Activated CD4-positive, alpha-beta T cell treated with anti-CD3 and anti-CD28 coated beads for 4 hours (primary cell): ENCODE data around the gene CTLA4.

Experiments
- DNase-seq, 2 donors: peaks; one replicate each; pipeline ENCODE4 v3.0.0-alpha.2; 2020

The CTLA4 gene

DNA sequence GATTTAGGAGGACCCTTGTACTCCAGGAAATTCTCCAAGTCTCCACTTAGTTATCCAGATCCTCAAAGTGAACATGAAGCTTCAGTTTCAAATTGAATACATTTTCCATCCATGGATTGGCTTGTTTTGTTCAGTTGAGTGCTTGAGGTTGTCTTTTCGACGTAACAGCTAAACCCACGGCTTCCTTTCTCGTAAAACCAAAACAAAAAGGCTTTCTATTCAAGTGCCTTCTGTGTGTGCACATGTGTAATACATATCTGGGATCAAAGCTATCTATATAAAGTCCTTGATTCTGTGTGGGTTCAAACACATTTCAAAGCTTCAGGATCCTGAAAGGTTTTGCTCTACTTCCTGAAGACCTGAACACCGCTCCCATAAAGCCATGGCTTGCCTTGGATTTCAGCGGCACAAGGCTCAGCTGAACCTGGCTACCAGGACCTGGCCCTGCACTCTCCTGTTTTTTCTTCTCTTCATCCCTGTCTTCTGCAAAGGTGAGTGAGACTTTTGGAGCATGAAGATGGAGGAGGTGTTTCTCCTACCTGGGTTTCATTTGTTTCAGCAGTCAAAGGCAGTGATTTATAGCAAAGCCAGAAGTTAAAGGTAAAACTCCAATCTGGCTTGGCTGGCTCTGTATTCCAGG is at the start of gene CTLA4:
Gene CTLA4, plus strand, starts transcription at position 211 of the 640 bp plus-strand sequence. Its CDS starts 172 bp downstream, at position 383.
- peak in 1 of 2 donors; percentile 34 for DNase-seq

DNA sequence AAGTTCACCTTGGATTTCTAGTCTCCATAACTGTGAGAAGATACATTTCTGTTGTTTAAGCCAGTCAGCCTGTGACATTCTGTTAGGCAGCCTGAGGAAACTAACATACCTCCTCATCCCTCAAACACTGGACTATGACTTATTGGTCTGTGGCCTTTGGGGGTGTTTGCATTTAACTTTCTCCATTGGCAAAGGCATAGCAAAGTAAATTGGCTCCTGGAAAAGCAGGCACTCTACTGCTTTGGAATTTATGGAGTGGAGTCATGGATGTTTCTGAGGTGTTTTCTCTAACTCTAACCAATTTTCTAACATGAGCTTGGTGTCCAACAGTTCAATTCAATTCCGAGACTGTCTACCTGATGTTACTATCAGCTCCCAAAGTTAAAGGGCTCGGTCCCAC is 48.9 kb upstream of the CTLA4 start:
- no peak for DNase-seq

DNA sequence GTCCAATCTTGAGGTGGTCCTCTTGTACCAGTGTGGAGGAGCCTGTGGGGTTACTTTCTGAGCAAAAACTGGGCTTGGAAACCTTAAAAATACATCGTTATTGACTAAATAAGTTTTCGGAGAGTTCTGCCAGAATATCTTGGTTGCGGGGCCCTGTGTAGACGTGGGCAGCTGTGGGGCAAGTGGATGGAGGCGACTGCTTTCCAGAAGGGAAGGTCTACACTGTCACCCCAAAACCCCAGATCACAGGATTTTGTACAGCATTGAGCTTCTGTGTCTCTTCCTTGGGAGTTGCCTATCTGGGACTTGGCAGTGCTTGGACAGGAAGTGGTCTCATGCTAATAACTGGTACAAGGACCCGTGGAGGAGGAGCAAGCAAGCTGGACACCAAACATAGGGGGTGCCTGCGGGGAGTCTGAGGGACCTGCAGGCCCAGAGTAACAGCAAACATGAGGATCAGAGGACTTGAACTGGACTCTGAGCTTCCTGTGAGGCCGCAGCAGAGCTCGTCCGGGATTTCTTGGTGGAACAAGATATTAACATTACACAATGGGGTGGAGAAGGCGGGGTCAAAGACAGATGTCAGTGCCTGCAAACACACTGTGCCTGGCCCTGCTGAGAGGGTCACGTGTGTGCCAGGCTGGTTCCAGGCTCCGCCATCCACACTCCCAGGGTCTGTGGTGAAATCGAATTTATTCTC is 48.0 kb upstream of the CTLA4 start:
- no peak for DNase-seq

DNA sequence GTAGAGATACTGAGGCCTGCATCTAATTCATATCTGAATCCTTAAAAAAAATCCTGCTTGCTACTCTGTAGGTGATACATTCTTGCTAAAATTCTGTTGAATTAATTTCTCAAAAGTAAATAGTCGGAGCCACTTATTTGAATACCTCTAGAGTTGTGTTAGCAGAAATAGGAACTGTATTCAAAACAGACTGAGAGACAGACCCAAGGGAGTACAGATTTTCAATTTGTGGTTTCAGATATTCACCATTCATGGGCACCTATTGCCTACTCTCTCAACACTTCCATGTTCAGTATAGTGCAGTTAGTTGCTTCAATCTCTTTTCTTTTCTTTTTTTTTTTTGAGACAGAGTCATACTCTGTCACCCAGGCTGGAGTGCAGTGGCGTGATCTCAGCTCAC is 46.6 kb upstream of the CTLA4 start:
- no peak for DNase-seq

DNA sequence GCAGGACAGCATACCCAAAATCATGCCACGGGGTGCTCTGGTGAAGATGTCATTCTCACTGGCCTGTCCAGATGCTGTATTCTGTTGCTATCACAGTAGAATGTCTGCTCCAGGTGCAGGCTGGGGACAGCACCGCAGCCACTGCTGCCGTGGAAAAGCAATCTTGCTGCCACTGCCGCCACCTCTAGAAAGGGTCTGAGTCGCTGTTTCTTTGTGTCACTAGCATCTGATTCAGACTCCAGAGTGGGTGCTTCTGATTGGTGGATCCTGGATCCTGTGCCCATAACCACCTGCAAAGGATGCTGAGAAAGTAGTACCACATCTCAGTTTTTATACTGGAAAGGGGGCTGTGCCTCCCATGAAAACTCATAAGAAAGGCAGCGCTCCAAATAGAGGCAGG is 45.3 kb upstream of the CTLA4 start:
- no peak for DNase-seq

DNA sequence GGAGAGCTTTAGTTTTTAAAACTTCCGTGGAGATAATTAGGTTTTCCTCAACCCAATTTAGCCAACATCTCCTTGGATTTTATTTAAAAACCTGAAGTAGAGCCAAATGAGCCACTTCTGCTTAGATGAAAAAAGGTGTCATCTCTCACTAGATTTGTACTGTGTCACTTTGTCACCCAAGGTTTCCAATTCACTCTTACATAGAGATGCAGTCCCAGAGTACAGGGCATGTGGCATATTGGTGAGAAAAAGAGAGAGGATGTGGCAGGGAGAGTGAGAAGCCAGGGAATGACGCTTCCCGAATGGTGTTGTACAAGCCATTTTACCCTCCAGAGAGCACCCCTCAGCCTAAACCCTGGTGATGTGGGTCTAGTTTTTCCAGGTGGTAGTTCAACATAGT is 44.4 kb upstream of the CTLA4 start:
- DNase-seq: no peak

DNA sequence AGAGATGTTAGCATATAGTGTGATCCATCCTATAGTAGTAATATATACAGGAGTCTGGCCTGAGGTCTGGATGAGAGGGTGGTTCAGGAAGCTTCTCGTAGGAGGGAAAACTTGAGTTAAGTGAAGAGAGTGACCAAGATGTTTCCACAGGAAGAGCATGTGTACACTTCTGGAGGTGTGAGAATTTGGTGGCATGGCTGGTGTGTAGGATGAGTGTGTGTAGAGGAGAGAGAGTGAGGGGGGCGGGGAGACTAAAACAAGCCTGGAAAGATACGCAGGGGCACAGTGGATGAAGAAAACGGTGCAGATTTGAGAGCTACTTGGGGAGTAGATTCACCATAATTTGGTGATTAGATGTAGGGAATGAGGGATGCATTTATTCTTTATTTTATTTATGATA is 43.5 kb upstream of the CTLA4 start:
- DNase-seq: no peak

DNA sequence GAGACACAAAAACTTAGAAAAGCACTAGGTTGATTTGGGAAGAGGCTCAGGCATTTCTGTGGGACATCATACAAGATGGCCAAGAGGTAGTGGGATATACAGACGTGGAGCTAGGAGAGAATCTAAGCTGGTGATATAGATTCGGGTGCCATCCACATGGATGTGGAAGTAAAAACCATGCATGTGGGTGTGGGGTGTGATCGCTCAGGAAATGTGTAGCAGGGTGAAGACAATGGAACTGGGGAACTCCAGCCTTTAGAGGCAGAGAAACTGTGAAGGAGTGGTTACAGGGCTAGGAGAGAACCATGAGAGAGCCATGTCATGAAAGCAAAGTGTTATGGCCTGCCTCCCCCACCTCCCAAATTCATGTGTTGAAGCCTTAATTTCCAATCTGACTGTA is 43.0 kb upstream of the CTLA4 start:
- DNase-seq: no peak

DNA sequence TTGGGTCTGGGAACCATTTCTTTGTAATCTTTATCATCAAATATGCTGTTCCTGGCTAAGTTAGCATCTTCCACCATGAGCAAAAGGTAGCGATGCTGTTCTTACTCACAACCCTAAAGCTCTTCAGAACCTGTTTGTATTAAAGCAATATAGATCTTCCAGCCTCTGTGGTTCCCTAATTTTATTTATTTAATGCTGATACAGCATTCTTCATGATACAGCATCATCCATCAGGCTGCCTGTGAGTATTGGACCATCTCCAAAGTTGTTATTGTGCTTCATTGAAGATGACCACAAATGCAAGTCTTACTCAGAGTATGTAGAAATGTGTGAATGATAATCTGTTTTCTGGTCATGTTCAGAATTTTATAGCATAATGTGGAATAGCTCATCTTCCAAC is 40.9 kb upstream of the CTLA4 start:
- no peak for DNase-seq

DNA sequence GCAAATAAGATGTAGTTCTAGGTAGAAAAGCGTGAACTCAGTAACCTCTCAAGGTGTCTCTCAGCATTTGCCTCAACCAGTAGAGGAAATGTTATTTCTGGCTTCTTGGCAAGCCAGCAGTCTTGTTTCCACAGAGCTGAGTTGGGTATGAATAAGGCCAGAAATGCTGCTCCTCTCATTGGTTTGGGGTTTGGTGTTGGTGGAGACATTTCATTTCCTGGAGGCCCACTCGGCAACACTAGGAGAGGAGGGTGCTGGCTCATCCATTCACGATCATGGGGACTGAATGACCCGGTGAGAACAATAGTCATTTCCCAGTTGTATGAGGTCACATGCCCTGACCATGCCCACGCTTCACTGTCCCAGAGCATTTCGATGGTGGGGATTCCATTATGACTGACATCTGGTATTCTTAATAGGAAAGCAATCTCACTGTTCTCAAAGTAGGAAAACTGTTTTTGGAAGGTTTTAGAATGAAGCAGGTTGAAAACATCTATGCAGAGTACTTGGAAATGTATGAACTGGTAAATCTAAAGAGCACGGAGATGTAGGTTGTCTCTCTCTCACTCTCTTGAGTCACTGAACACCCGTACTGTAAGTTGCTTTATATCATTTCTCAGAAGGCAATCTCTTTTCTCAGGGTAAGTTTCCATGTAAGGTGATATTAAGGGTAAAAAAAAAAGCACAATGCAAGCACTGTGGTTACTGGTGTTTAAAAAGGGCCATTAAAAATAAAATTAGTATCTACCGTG is 37.1 kb upstream of the CTLA4 start:
- DNase-seq: peak; percentile 11 to 16

DNA sequence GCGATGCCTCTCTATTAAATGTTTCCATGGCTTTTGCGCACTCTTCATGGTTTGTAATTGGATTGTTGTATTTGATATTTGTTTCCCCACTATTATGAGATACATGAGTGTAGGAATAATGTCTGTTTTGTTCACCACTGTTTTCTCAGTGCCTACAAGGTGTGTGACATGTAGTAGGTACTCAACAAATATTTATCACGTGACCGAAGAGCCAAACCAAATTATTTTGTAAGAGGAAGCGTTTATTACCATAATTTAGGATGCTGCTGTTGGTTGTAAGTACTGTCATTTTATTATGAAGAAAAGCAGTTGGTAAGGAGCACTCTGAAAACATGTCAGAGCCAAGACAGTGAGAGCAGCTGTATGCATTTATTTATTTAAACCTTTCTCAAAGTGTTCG is 32.2 kb upstream of the CTLA4 start:
- no peak for DNase-seq

DNA sequence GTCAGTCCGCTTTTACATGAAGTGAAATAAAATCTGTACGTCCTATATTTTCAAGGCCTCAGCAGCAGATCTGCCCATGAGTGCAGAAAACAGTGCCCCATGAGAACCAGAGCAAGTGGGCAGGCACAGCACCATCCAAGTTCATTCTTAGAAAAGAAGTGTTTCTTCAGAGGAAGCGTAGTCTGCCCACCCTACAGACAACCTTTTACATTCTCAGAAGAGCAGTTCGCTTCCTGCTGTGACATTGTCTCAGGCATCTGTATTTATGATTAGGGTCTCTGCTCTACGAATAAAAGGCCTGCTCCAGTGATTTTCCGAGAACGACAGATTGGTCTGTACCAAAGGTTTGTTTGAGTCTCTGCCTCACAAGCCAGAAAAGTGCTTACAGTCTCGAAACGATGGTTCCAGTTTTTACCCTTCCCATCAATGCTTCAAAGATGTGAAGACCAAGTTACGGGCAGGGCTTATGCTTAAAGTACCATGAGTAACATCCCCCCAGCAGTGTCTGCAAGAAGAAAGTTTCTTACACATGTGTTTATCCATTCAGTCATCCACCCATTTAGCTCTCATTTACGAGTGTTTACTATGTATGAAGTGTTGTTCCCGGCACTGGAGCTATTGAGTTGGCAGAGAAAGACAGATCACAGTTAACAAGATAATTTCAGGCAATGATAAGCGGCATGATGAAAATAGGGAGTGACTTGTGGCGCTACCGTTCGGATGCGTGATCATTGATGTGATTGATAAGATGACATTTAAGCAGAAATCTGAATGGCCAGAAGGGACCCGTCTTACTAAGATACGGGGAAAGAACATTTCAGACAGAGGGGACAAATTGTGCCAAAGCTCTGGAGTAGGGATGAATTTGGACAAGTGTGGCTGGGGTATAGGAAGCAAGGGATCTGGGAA is 31.4 kb upstream of the CTLA4 start:
- DNase-seq: no peak

DNA sequence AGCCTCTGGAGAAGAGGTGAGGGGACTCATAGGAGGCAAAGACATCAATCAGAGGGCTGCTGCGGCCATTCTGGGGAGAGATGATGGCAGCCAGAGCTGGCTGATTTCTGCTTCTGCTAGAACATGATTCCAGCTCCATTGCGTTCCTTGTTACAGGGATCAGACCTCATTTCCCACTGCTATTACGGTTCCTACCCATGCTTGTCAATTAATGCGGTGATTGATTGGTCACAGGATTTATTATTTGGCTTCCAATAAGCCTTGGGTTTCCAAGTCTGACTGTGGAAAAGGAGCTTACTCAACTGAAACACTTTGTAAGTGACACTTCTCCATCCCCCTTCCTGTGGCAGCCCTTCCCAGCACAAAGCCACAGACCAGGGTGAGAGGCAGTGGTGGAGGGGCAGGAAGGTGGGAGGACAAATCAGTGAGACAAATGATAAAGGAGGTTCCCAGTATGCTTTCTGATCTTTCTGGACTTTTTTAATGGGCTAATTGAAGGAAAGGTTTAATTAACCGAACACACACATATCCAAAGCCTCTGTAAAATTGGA is 26.8 kb upstream of the CTLA4 start:
- DNase-seq: no peak

DNA sequence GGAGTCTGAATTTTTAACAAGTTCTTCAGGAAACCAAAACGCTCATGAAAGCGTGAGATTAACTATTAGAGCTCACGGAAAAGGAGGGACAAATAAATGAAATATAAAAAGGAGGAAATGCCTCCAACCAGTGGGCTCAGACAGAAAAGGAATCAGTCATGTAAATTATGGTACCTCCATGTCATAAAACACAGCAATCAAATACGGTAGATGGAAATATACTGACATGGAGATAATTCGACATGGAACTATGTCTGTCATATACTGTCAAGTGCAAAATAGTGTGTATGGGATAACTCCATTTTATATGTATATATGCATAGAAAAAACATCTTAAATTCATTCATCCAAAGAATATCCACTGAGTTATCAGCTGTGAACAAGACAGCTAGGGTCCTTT is 25.9 kb upstream of the CTLA4 start:
- DNase-seq: no peak

DNA sequence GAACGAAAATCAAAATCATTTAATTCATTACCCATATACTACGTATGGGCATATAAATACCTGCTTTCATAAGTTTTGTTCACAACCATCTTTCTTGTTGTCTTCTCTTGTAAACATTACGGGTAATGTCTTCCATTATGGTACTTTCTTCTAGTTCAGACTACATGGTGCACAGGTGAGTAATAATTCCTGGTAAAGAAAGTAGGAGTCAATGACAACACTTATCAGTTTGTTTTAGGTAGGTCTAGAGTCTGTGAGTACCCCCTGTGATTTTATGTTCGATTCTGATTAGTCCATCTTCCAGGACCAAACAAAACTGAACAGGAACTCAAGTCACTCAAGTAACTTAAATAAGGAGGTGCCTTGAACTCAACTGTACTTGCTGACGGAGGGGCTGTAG is 25.2 kb upstream of the CTLA4 start:
- no peak for DNase-seq

DNA sequence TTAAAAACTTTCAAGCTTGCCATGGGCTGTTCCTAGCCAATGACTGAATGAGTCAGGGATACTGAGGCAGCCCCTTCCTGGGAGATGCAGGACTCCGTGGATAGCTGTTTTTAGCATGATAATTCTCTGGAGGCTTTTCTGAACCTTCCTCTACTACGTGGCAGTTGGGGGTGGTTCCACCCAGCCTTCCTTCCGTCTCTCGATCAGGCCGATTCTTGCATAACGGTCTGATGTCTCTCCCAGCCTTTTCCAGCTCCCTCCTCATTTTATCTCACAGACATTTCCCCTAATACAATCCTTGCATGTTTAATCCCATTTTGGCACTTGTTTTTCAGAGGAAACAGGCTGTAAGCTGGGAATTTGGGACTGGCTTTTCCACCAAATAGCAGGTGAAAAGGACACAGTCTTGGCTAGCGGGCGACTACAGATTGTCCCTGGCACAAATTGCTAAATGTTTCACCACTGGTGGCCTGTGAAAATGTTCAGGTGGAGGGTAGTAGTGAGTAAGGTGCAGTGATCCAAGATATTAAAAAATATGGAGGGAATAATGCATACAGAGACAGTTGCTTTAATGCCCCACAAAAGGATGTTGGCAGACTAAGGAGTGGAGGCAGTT is 21.0 kb upstream of the CTLA4 start:
- no peak for DNase-seq

DNA sequence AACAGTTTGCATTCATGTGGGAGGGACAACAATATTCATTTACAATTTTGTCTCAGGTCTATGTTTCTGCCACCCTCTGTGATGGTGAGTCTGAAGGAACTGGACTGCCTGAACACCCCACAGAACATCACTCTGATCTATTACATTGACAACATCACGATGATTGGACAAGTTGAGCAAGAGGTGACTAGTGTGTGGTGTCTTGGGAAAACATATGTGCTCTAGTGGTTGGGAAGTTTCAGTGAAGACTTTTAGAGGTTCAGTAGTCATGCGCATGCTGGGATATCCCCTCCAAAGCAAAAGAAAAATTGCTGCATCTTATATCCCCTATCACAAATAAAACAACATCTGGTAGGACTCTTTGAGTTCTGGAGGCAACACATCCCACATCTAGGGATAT is 18.6 kb upstream of the CTLA4 start:
- no peak for DNase-seq

DNA sequence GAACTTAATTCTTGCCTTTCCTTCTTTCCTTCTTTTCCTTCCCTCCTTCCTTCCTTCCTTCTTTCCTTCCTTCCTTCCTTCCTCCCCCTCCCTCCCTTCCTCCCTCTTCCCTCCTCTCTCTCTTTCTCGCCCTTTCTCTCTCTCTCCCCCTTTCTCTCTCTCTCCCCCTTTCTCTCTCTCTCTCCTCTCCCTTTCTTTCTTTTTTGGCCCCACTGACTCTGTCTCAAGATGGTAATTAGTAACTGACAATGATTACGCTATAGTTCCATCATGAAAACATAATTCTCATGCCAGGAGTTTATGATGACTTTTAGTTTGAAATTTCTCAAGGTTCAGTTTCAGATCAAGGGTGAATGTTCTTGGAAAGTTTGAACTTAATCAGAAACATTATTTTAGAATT is 14.8 kb upstream of the CTLA4 start:
- no peak for DNase-seq

DNA sequence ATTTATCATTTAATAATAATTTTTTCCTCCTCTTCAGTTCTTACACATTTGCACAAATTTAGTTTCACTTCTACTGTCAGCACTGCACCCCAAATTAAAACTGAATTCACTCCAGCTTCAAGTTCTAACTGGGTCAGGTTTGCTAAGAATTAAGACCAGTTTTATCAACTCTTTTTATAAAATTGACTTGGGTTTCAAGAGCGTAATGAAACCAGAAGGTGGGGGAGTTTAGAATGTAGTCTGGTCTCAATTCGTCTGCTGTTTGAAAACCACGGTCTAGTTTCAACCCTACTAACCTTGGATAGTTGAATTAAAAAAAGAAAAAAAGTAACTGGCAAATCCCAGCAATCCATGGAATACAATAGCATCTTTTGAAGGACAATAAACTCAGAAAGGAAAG is 14.3 kb upstream of the CTLA4 start:
- no peak for DNase-seq

DNA sequence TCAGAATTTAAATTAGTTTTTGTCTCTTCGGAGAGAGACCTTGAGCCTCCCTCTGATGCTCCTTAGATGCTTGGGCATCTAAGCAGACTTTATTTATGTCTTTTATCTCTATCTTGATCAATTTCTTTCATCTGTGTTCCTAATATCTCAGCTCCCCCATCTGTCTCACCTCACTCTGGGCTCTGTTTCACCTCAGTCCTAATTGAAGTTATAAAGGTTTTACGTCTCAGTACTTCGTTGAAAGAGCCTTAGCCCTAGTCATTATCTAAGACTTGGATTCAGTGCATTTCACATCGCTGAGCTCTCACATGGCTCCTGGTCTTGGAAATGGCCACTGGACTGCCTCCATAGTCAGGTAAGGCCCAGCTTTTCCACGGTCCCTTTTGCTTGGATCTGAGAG is 13.8 kb upstream of the CTLA4 start:
- DNase-seq: no peak

DNA sequence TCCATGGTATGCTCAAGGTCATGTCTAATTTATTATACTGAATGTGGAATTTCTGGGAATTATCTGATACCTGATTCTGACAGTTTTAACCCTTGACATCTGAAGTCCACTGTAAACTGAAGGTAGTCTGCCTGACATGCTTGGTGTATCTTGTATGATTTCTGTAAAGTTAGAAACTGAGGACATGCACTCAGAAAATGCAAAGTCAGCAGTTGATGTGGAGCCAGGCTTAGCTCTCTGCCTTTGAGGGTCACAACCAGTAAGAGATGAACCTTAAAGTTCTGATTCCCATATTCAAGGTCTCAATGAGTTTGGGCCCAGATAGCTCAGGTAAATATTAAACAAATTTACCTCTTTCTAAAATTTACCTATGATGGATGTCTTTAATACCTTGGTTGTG is 12.3 kb upstream of the CTLA4 start:
- no peak for DNase-seq

DNA sequence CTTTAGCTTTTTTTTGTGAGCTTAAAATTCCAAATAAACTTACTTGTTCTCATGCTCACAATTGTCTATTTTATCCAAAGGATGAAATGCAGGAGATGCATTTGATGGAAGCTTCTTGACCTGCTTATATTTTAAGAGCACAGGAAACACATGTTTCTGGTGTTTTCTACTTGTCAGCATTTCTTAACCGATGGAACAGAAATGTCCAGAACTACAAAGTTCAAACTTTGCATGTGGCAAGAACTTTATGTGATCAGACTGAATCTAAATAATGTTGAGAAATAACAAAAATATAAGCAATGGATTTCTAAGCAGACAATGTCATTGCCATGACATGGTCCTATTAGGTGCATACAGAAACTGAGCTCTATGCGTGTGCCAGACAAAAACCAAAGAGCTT is 9.9 kb upstream of the CTLA4 start:
- no peak for DNase-seq
